Measurements from ENCODE around the gene DNAJA4.

Gene DNAJA4

GRCh38 chr15:78241017-78241416 lies 23.3 kb upstream of the DNAJA4 start:
- Histone ChIP-seq H2AFZ (ENCODE audit: low read length) (peak overlapping the region; percentile 68), H3K79me2 (ENCODE audit: insufficient read depth, low read length) (no peaks in the 10 kb centered on the region), H3K9ac (ENCODE audit: low read depth, low read length, poor library complexity, severe bottlenecking) (no peak overlapping the region), H3K9me3 (ENCODE audit: insufficient read depth, low read depth, low read length) (no peaks in the 10 kb centered on the region), H3K4me2 (ENCODE audit: low read depth, low read length, poor library complexity, severe bottlenecking) (no peak overlapping the region), H3K4me3 (ENCODE audit: low read length, poor library complexity, severe bottlenecking) (no peak overlapping the region), H3K9me2 (replicated peaks; ENCODE audit: low read depth, low read length) (no peaks in the 10 kb centered on the region), H3F3A (ENCODE audit: low read depth) (no peaks in the 10 kb centered on the region), H3K27me3 (ENCODE audit: insufficient read depth, low read length, poor library complexity, severe bottlenecking) (no peaks in the 10 kb centered on the region), H4K20me1 (ENCODE audit: insufficient read depth, low read length, poor library complexity, severe bottlenecking) (no peaks in the 10 kb centered on the region), H3K36me3 (ENCODE audit: insufficient read depth, low read length) (no peaks in the 10 kb centered on the region), H3K4me1 (ENCODE audit: insufficient read depth, low read length, poor library complexity, severe bottlenecking) (no peaks in the 10 kb centered on the region)
- no peak for TF ChIP-seq EZH2phosphoT487 (IDR thresholded peaks at IDR 0.05; ENCODE audit: borderline replicate concordance)
- TF ChIP-seq CTCF (conservative IDR thresholded peaks at IDR 0.05; ENCODE audit: low read length), result peak; percentile 82

GRCh38 chr15:78242128-78242527 lies 22.2 kb upstream of the DNAJA4 start:
- H3K36me3 ChIP-seq (ENCODE audit: insufficient read depth, low read length), result no peaks in the 10 kb centered on the region
- no peak overlapping the region for H3K9ac ChIP-seq (ENCODE audit: low read depth, low read length, poor library complexity, severe bottlenecking)
- no peak overlapping the region for H3K4me2 ChIP-seq (ENCODE audit: low read depth, low read length, poor library complexity, severe bottlenecking)
- H3F3A ChIP-seq (ENCODE audit: low read depth), result no peaks in the 10 kb centered on the region
- H3K9me3 ChIP-seq (ENCODE audit: insufficient read depth, low read depth, low read length), result no peaks in the 10 kb centered on the region
- H3K27me3 ChIP-seq (ENCODE audit: insufficient read depth, low read length, poor library complexity, severe bottlenecking), result no peaks in the 10 kb centered on the region
- H3K79me2 ChIP-seq (ENCODE audit: insufficient read depth, low read length), result no peaks in the 10 kb centered on the region
- no peaks in the 10 kb centered on the region for H3K9me2 ChIP-seq (replicated peaks; ENCODE audit: low read depth, low read length)
- no peaks in the 10 kb centered on the region for H4K20me1 ChIP-seq (ENCODE audit: insufficient read depth, low read length, poor library complexity, severe bottlenecking)
- H3K4me3 ChIP-seq (ENCODE audit: low read length, poor library complexity, severe bottlenecking), result no peak overlapping the region
- H2AFZ ChIP-seq (ENCODE audit: low read length), result no peak overlapping the region
- H3K4me1 ChIP-seq (ENCODE audit: insufficient read depth, low read length, poor library complexity, severe bottlenecking), result no peaks in the 10 kb centered on the region
- peak; percentile 72 for TF ChIP-seq CTCF (conservative IDR thresholded peaks at IDR 0.05; ENCODE audit: low read length)
- no peak for TF ChIP-seq EZH2phosphoT487 (IDR thresholded peaks at IDR 0.05; ENCODE audit: borderline replicate concordance)

- Histone ChIP-seq H3K27me3 (ENCODE audit: insufficient read depth, low read length, poor library complexity, severe bottlenecking) (no peaks in the 10 kb centered on the region), H2AFZ (ENCODE audit: low read length) (no peak overlapping the region), H3K79me2 (ENCODE audit: insufficient read depth, low read length) (no peaks in the 10 kb centered on the region), H4K20me1 (ENCODE audit: insufficient read depth, low read length, poor library complexity, severe bottlenecking) (no peaks in the 10 kb centered on the region), H3K9me3 (ENCODE audit: insufficient read depth, low read depth, low read length) (no peaks in the 10 kb centered on the region), H3K9ac (ENCODE audit: low read depth, low read length, poor library complexity, severe bottlenecking) (no peak overlapping the region), H3K4me1 (ENCODE audit: insufficient read depth, low read length, poor library complexity, severe bottlenecking) (no peaks in the 10 kb centered on the region), H3K4me3 (ENCODE audit: low read length, poor library complexity, severe bottlenecking) (no peak overlapping the region), H3K36me3 (ENCODE audit: insufficient read depth, low read length) (no peaks in the 10 kb centered on the region), H3K9me2 (replicated peaks; ENCODE audit: low read depth, low read length) (no peaks in the 10 kb centered on the region), H3F3A (ENCODE audit: low read depth) (no peaks in the 10 kb centered on the region), H3K4me2 (ENCODE audit: low read depth, low read length, poor library complexity, severe bottlenecking) (no peak overlapping the region)
- TF ChIP-seq CTCF (conservative IDR thresholded peaks at IDR 0.05; ENCODE audit: low read length) (no peak), EZH2phosphoT487 (IDR thresholded peaks at IDR 0.05; ENCODE audit: borderline replicate concordance) (no peak)
These were observed 21.3 kb upstream of the DNAJA4 start for GRCh38 chr15:78243058-78243457.

Measured in Loucy (cell line).